ENCODE measurements around the gene SLX9.

Gene SLX9

DNA sequence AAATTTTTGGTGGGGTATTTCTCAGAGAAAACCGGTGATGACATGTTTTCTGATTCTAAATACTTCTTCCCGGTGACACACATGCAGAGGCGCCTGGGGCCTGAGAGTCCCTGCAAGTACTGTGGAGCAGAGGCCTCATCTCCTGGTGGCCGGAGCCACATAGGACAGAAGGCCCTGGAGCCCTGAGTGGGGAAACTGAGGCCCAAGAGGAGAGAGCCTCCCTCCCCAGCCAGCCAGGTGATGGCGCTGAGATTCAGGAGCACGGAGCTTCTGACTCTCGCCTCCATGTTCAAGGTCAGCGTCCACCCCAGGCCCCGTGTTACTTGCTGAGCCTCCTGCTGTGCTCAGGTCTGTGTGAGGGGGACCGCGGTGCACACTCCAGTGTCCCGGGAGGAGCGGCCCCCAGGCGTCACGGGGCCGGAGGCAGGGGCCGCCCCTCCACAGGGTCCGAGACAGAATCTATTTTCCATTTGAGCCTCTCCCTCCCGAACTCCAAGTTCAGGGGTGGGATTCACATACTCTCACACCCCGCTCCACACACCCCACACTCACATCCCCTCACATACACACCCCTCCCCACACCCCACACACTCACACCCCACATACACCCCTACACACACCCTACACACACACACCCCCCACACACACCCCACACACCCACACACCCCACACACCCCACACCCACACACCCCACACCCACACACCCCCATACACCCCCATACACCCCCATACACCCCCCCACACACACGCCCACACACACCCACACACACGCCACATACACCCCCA lies 43.8 kb downstream of the SLX9 start:
- H3K27ac ChIP-seq, result no peak overlapping the region
- TF ChIP-seq ZFX (IDR thresholded peaks at IDR 0.05), result no peak
- no peak for TF ChIP-seq CTCF (conservative IDR thresholded peaks at IDR 0.05)

DNA sequence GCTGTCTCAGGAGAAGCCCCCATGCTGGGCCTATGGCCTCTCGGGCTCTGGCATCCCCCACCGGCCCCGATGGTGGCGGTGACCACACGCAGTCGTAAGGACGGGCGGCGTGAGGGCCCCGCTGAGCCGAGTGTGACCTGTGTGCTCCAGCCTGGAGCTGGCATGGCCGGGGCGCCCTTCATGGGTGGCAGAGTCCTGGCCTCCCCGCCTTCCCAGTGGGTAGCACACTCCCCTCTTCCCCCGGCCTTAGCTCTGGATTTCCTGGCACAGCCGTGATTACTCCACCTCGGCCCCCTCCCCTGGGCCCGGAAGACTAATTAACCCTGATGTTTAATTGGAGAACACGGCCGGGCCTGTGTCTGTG lies 44.6 kb downstream of the SLX9 start:
- TF ChIP-seq ZFX (IDR thresholded peaks at IDR 0.05) (no peak), CTCF (conservative IDR thresholded peaks at IDR 0.05) (no peak)
- H3K27ac ChIP-seq, result no peak overlapping the region

GRCh38 chr21:44984792-44985440 lies 45.1 kb downstream of the SLX9 start:
- TF ChIP-seq CTCF (conservative IDR thresholded peaks at IDR 0.05) (no peak), ZFX (IDR thresholded peaks at IDR 0.05) (no peak)
- H3K27ac ChIP-seq, result no peak overlapping the region

- H3K27ac ChIP-seq, result no peak overlapping the region
- TF ChIP-seq CTCF (conservative IDR thresholded peaks at IDR 0.05) (no peak), ZFX (IDR thresholded peaks at IDR 0.05) (no peak)
Measured at GRCh38 chr21:44985441-44986401, 45.9 kb downstream of the SLX9 start.

GRCh38 chr21:44986471-44987291 lies 46.9 kb downstream of the SLX9 start:
- TF ChIP-seq ZFX (IDR thresholded peaks at IDR 0.05) (no peak), CTCF (conservative IDR thresholded peaks at IDR 0.05) (no peak)
- H3K27ac ChIP-seq, result no peak overlapping the region

GRCh38 chr21:44987301-44987885 lies 47.6 kb downstream of the SLX9 start:
- no peak overlapping the region for H3K27ac ChIP-seq
- no peak for TF ChIP-seq ZFX (IDR thresholded peaks at IDR 0.05)

Measured in C4-2B (cell line).